Measurements from ENCODE around the gene DOK3.

DNA sequence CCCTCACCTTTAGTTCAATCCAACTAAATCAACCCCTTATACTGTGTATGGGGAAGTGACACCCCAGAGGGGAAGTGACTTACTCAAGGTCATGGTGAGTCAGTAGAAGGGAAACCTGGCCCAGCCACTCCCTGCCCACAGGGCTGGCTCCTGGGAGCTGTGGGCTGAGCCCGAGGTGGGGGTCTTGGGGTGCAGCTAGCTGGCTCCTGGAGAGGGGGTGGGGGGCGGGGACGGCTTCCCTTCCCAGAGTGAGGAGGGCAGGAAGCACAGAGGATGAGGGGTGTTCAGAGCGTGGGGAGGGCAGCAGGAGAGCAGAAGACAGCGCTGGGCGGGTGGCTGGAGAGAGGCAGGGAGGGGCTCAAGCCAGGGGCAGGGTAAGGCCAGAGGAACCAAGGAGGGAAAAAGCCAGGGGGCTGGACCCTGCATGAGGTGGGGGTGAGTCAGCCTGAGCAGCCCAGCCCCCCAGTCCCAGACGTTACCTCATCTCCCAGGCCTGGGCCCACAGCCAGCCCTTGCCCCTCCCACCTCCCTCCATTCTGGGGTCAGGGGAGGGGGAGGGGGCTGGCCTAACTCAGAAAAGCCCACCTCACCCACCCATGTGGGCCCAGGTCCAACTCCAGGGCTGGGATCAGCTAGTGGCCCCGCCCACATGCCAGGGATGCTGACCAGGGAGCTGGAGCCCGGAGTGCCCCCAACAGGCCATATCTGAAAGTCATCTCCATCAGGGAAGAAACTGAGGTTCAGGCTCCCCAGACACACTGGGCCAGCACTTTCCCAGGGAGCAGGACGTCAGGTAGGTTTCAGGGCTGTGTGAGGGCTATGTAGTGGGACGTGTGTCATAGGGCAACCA is 15.1 kb downstream of the DOK3 start:
- TF ChIP-seq, protein P1, sequence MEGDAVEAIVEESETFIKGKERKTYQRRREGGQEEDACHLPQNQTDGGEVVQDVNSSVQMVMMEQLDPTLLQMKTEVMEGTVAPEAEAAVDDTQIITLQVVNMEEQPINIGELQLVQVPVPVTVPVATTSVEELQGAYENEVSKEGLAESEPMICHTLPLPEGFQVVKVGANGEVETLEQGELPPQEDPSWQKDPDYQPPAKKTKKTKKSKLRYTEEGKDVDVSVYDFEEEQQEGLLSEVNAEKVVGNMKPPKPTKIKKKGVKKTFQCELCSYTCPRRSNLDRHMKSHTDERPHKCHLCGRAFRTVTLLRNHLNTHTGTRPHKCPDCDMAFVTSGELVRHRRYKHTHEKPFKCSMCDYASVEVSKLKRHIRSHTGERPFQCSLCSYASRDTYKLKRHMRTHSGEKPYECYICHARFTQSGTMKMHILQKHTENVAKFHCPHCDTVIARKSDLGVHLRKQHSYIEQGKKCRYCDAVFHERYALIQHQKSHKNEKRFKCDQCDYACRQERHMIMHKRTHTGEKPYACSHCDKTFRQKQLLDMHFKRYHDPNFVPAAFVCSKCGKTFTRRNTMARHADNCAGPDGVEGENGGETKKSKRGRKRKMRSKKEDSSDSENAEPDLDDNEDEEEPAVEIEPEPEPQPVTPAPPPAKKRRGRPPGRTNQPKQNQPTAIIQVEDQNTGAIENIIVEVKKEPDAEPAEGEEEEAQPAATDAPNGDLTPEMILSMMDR (CRISPR knock-in tag; IDR thresholded peaks at IDR 0.05) = peak; percentile 48
- no peak for TF ChIP-seq ZNF354B (CRISPR knock-in tag; IDR thresholded peaks at IDR 0.05)
- no peak for TF ChIP-seq POLR2A (IDR thresholded peaks at IDR 0.05; ENCODE audit: insufficient read depth in 1 of 2, low read depth in 2 of 2, low read length in 2 of 2)
- TF ChIP-seq MYNN (CRISPR knock-in tag; IDR thresholded peaks at IDR 0.05; ENCODE audit: low read depth) = no peak
- no peak for TF ChIP-seq SMARCE1 (IDR thresholded peaks at IDR 0.05; ENCODE audit: borderline replicate concordance)
- TF ChIP-seq MXI1 (IDR thresholded peaks at IDR 0.05; ENCODE audit: borderline replicate concordance, low read depth, low read length) = no peak
- TF ChIP-seq ZNF263 (CRISPR knock-in tag; IDR thresholded peaks at IDR 0.05) = no peak
- no peak for TF ChIP-seq ZKSCAN1 (IDR thresholded peaks at IDR 0.05; ENCODE audit: low read length)
- TF ChIP-seq ZNF10 (CRISPR knock-in tag; IDR thresholded peaks at IDR 0.05; ENCODE audit: borderline replicate concordance, low read depth) = no peak
- TF ChIP-seq ZBTB1 (CRISPR knock-in tag; IDR thresholded peaks at IDR 0.05; ENCODE audit: borderline replicate concordance) = no peak
- no peak for TF ChIP-seq ZNF136 (CRISPR knock-in tag; IDR thresholded peaks at IDR 0.05; ENCODE audit: low read depth)
- TF ChIP-seq POLR2AphosphoS5 (IDR thresholded peaks at IDR 0.05; ENCODE audit: low read depth, low read length) = no peak
